MCF 10A (cell line): ENCODE results near the gene RPL7A. TPM values are rescaled to one million over a fixed set of nuclear protein-coding genes. Genes with fewer than 3 reads are reported as not detected.

ENCODE experiments used
- BruUV-seq: library from RNA; stranded (reverse); fragments of 400-500 nt; replicated peaks from 2 replicates; lab custom pipeline; 2021; lab: Mats Ljungman, UMichigan
- CTCF ChIA-PET: fragments of 300-600 bp; sonication (Branson Sonifier 250); formaldehyde crosslinking; extraction: SDS; loops from one replicate; lab custom pipeline; 2021; ENCODE audit warnings: antibody characterized with exemption, inconsistent platforms; lab: Yijun Ruan, JAX
- POLR2A ChIA-PET: fragments of 300-600, 350-650 bp; sonication (Branson Sonifier 250); formaldehyde crosslinking; extraction: SDS; loops from one replicate; lab custom pipeline; 2020; ENCODE audit warnings: antibody characterized with exemption, inconsistent platforms; lab: Yijun Ruan, JAX
- DNase-seq: peaks from one replicate; pipeline ENCODE4 v3.0.0-alpha.2; 2018; ENCODE audit not compliant: unreplicated experiment
- H3K27ac Mint-ChIP-seq: one replicate; pipeline ENCODE4 v1.8.0; 2022; ENCODE audit warnings: mild to moderate bottlenecking, low read depth, mixed read lengths; ENCODE audit not compliant: unreplicated experiment
- H3K27me3 Mint-ChIP-seq: one replicate; pipeline ENCODE4 v1.8.0; 2022; ENCODE audit warnings: mixed read lengths; ENCODE audit not compliant: insufficient read depth, unreplicated experiment
- H3K36me3 Mint-ChIP-seq: one replicate; pipeline ENCODE4 v1.8.0; 2022; ENCODE audit warnings: mild to moderate bottlenecking, moderate library complexity, mixed read lengths; ENCODE audit not compliant: insufficient read depth, unreplicated experiment
- H3K4me1 Mint-ChIP-seq: one replicate; pipeline ENCODE4 v1.8.0; 2022; ENCODE audit warnings: mixed read lengths; ENCODE audit not compliant: insufficient read depth, unreplicated experiment
- H3K4me3 Mint-ChIP-seq: one replicate; pipeline ENCODE4 v1.8.0; 2022; ENCODE audit warnings: mild to moderate bottlenecking, moderate library complexity, mixed read lengths; ENCODE audit not compliant: unreplicated experiment
- H3K9me3 Mint-ChIP-seq: one replicate; pipeline ENCODE4 v1.8.0; 2022; ENCODE audit warnings: mixed read lengths; ENCODE audit not compliant: unreplicated experiment
- CTCF ChIP-seq: fragments of 200-600 bp; IDR thresholded peaks from one replicate; pipeline ENCODE4 v1.8.0; 2022; ENCODE audit warnings: antibody characterized with exemption, mild to moderate bottlenecking; ENCODE audit not compliant: unreplicated experiment
- intact Hi-C: fragments of 100-400 bp; cut with micrococcal nuclease; formaldehyde crosslinking; loops from 2 replicates; pipeline ENCODE4 v1.14.1; 2022
- total RNA-seq: library from RNA; stranded (reverse); gene quantifications from 2 replicates; pipeline ENCODE4 v1.2.3, GENCODE V29; 2022

Gene RPL7A
- total RNA-seq, 1 experiment from 2014 or later: 2,129 TPM

GRCh38 chr9:133303266-133304157 lies 44.5 kb upstream of the RPL7A start:
- Mint-ChIP-seq H3K27me3 (peaks cover 50% of the 10 kb centered on the region), H3K36me3 (no peaks in the 10 kb centered on the region), H3K4me3 (no peak overlapping the region), H3K9me3 (no peaks in the 10 kb centered on the region), H3K27ac (no peak overlapping the region), H3K4me1 (no peaks in the 10 kb centered on the region)
- intact Hi-C loops: no loop called here
- POLR2A ChIA-PET: no interaction called here
- no peak for TF ChIP-seq CTCF
- CTCF ChIA-PET: no interaction called here
- no peak for DNase-seq
- no TSS peak for BruUV-seq

GRCh38 chr9:133304158-133304470 lies 43.9 kb upstream of the RPL7A start:
- H3K36me3 Mint-ChIP-seq: no peaks in the 10 kb centered on the region
- intact Hi-C loops: no loop called here
- H3K4me3 Mint-ChIP-seq: no peak overlapping the region
- H3K4me1 Mint-ChIP-seq: no peaks in the 10 kb centered on the region
- TF ChIP-seq CTCF: no peak
- CTCF ChIA-PET: interaction anchor here (0.5 kb wide), 1 partner anchor 154 kb away, joined by 3 read pairs; no protein-coding TSS in a partner anchor
- no peak for DNase-seq
- no TSS peak for BruUV-seq
- POLR2A ChIA-PET: no interaction called here
- H3K9me3 Mint-ChIP-seq: peaks cover 3% of the 10 kb centered on the region
- H3K27me3 Mint-ChIP-seq: peaks cover 50% of the 10 kb centered on the region
- H3K27ac Mint-ChIP-seq: no peak overlapping the region

- POLR2A ChIA-PET: no interaction called here
- no peaks in the 10 kb centered on the region for H3K4me1 Mint-ChIP-seq
- no peaks in the 10 kb centered on the region for H3K36me3 Mint-ChIP-seq
- intact Hi-C loops: no loop called here
- H3K4me3 Mint-ChIP-seq: no peak overlapping the region
- BruUV-seq: no TSS peak
- no peak for TF ChIP-seq CTCF
- H3K27me3 Mint-ChIP-seq: peaks cover 50% of the 10 kb centered on the region
- CTCF ChIA-PET: interaction anchor here (0.5 kb wide), 1 partner anchor 155 kb away, joined by 3 read pairs; no protein-coding TSS in a partner anchor
- H3K27ac Mint-ChIP-seq: no peak overlapping the region
- peaks cover 9% of the 10 kb centered on the region for H3K9me3 Mint-ChIP-seq
- DNase-seq: no peak
Observed at GRCh38 chr9:133304477-133305377, 43.3 kb upstream of the RPL7A start.

GRCh38 chr9:133305731-133306130 lies 42.3 kb upstream of the RPL7A start:
- POLR2A ChIA-PET: interaction anchor here (0.6 kb wide), 2 partner anchors 162 to 281 kb away, joined by 3 read pairs; no protein-coding TSS in a partner anchor
- BruUV-seq: no TSS peak

More at GRCh38 chr9:133305731-133306130, 42.3 kb upstream of the RPL7A start:
- no peak for DNase-seq
- H3K4me3 Mint-ChIP-seq: no peak overlapping the region
- CTCF ChIA-PET: interaction anchor here (0.7 kb wide), 1 partner anchor 120 kb away, joined by 4 read pairs; no protein-coding TSS in a partner anchor
- intact Hi-C loops: no loop called here
- no peaks in the 10 kb centered on the region for H3K4me1 Mint-ChIP-seq
- H3K36me3 Mint-ChIP-seq: no peaks in the 10 kb centered on the region
- peaks cover 11% of the 10 kb centered on the region for H3K9me3 Mint-ChIP-seq
- peaks cover 51% of the 10 kb centered on the region for H3K27me3 Mint-ChIP-seq
- TF ChIP-seq CTCF: no peak
- no peak overlapping the region for H3K27ac Mint-ChIP-seq
